SIG-M5 treated with dmso at 0.1 percent for 504 hours (cell line): ENCODE data around the gene ALG6.
"Not testable (repeated sequence)": the region's sequence is repeated elsewhere in the genome, so short reads cannot be mapped to it uniquely, and the experiment has no call there.

Experiments used
- DNase-seq: peaks from one replicate; lab custom pipeline; 2025; ENCODE audit not compliant: unreplicated experiment; lab: John Stamatoyannopoulos, UW

The ALG6 gene

DNA sequence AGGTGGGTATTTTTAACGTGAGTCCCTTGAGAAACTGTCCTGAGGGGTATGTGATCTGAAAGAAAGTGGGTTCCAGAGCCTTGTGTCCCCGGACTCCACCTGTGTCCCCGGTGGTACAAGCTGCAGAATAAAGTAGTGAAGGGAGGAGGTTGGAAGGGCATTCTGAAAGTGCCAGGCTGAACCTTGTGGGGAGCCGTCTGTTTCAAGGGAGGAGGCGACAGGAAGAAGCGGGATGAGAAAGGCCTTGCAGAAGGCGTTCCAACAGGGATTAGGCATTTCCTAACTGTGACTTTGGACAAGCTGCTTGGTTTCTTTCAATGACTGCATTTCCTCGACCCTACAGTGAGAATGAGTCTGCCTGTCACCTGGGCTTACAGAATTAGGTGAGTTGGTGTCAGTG, 39.3 kb upstream of the ALG6 start:
- no peak for DNase-seq

DNA sequence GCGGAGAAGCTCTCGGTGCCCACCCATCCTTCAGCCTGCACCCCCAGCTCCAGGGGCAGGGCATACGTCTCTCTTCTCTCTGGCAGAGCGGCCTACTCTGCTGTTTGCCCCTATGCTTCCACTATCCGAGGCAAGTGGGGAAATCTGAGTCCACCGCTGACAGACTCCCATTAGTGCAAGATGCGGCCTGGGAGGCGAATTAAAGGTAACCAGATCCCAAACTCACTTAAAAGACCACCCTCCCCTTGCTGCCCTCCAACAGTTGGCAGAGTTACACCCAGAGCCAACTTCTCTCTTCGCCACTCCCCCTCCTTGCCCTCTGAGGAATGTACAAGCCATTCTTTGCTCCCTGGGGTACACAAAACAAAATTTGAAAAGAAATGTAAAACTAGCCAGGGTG, 38.6 kb upstream of the ALG6 start:
- no peak for DNase-seq

DNA sequence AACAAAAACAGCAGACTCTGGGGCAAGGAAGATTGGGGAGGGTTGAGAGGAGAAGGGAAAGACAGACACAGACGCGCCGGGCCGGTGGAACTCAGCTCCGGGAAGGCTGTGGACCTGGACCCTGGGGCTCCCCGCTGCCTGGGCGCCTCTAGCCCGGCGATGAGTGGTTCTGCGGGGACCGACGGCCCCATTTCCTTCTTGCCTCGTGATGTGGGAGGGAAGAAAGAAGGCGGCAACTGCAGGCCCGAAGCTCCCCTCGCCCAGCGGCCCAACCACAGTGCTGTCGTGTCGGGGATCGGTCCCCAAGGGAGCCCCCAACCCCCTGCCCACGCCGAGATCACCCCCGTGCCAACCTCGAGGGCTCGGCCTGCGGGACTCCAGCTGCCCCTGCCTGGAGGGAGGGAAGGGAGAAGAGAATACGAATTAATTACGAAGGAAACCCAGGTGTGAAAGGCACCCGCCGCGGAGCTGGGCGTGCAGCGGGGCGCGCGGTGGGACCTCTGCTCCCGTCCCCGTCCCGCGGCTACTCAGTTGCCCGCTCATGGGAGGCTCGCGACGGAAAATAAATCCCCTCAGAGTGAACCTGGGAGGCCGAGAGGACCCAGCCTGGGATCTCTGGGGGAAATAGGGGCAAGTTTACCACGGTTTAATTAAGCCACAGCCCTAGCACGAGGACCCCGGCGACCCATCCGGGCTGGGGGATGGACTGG, 37.7 kb upstream of the ALG6 start:
- DNase-seq, result no peak

DNA sequence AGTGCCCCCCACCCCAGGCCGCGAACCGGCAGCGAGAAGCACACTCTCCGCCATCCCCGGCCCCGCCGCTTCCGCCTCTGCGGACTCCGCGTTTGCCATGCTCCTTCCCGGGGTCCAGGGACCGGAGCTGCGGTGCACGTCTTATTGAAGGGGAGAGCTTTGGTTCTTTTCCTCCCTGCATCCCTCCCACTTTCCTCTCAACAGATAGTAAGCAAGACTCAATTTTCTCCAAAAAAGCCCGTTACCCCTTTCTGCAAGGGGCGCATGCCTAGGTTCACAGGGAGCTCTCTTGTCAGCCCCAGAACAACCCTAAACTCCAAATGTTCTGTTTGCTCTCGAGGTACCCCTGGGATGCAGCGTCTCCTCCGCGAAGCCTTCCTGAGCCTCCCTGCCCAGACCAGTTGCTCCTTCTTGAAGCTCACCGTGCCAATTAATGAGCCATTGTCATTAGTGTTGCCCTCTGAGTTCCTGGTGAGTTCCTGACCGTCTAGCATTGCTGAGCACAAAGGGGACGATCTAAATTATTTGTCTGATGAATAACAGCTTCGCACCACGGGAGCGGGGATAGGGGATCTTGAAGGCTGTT, 37.0 kb upstream of the ALG6 start:
- no peak for DNase-seq

DNA sequence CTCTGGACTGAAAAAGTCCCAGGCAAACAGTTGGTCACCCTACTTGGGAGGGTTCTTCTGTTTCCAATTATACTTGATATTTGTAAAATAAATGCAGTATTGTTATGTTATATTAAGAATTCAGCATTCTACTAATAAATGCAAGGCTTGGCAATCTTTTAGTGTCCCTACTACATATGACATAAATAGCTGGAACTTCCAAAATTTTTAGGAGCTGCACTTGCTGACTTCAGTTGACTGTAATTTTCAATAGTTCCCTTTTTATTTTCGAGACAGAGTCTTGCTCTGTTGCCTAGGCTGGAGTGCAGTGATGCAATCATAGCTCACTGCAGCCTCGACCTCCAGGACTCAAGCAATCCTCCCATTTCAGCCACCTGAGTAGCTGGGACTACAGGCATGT, 25.0 kb upstream of the ALG6 start:
- peak; percentile 28 for DNase-seq

DNA sequence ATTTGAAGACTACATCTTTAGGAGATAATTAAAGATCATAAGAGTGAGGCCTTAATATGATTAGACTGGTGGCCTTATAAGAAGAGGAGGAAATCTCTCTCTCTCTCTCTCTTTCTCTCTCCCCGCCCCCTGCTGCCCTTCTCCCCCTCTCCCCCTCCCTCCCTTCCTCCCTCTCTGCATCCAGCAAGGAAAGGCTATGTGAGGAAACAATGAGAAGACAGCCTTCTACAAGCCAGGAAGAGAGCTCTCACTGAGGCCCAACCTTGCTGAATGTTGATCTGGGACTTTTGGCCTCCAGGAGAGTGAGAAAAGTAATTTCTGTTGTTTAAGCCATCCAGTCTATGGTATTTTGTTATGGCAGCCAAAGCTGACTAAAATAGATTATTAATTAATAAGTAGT, 23.5 kb upstream of the ALG6 start:
- DNase-seq, result no peak

DNA sequence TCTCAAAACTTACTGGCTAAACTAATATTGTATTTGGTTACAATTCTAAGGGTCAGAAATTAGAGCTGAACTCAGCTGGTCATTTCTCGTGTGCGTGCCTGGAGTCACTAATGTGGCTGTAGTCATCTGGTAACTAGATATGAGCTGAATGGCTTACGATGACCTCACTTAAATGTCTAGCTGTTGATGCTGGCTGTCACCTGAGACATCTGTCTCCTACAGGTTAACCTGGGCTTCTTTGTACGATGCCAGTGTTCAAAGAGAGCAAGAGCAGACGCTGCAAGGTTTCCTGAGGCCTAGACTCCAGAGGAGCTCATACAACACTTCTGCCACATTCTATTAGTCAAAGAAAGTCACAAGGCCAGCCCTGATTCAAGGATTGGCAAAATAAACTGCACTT, 17.1 kb upstream of the ALG6 start:
- DNase-seq, result no peak

DNA sequence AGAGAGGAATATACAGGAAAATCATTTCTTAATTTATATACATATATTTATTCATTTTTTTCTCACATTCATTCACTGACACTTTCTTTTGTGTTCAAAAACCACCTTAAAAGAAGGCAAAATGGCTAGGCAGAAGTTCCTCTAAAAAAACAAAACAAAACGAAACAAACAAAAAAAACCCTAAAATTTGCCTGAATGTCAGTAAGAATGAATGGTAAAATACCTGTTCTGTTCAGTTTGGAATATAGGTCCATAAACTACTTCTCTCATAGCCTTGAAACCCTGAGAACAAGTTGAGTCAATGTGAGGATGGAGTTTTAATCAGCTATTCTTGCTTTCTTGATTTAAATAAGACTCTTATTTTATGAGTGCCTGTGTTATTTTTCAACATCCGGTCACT, 14.7 kb upstream of the ALG6 start:
- no peak for DNase-seq

DNA sequence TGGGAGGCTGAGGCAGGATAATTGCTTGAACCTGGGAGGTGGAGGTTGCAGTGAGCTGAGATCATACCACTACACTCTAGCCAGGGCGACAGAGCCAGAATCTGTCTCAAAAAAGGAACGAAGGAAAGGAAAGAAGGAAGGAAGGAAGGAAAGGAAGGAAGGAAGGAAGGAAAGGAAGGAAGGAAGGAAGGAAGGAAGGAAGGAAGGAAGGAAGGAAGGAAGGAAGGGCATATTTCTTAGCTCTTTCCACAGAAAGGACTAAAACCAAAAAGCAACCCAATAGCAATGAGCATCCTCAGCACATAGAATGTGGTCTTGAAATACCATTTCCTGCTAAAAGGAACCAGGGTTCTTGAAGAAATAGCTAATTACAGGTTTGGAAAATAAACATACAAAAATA, 11.2 kb upstream of the ALG6 start:
- DNase-seq, result not testable (repeated sequence)

DNA sequence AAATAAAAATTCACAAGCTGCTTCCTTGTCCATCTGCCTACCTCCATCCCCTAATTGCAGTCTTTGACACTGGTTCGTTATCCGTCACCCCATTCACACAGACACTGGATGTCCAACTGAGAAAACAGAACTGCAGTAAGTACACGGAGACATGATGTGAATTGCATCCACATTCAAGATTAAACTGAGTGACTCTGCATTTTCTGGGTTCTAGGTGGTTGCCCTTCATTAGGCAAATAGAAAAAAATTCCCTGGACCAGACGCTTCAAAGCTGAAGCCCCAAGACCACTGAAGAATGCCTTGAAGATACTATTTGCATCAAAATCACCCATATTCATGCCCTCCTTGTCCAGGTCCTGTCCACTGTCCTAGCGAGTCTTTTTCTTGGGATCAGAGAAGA, 7.9 kb upstream of the ALG6 start:
- no peak for DNase-seq

DNA sequence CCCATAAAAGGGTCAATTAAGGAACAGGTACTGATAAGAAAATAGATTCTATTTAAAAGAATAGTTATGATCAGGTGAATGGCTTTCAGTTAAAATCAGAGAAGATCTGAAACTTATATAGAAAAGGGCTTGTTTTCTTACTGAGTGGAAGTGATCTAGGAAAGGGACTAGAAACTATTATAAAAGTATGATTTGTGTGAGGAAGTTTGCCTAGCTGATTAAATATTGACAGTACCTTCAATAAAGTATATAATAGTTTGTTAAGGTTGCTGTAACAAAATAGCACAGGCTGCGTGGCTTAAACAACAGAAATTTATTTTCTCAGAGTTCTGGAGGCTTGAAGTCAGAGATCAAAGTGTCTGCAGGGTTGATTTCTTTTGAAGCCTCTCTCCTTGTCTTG, 5.4 kb upstream of the ALG6 start:
- DNase-seq, result no peak

DNA sequence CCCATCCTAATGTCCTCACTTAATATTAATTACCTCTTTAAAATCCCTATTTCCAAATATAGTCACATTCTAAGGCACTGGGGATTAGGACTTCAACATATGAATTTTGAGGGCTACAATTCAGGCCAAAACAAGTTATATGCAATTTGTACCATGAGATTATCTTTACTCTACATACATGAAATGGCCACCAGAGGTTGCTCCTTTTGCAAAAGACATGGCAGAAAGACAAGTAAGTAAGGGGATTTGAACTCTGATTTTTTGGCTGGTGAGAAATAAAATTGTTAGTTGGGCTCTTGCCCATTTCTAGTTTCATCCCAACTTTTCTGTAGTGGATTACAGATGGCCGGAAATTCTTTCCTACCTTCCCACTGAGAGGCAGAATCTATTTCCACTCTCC, 4.8 kb upstream of the ALG6 start:
- no peak for DNase-seq

DNA sequence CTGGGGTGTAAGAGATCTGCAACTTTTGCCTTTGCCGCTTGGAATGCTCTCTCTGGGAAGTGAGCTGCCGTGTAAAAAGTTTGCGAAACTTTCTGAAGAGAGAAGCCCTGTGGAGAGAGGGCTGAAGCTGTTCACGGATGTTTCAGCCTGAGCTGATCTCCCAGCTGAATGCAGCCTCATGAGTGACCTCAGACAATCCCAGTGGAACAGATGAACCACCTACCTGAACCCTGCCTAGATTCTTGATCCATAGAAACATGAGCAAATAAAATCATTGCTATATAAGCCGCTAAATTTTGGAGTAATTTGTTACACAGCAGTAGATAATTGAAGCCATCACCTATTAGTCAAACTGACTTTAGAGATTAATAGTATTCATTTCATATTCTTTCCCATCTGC, 4.4 kb upstream of the ALG6 start:
- DNase-seq, result no peak

DNA sequence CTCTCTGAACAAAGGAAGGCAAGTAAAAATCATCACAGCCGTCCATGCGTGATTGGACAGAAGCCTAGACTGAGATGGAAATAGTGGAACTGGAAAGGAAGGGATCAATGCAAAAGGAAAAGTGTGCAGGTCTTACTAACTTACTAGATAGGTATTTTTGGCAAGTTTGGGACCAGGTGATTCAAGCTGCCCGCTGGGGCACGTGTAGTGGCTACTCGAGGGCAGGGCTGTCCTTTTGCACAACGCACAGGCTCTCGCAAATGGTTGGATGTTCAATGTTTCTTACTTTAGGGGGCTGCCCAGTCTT, 566 bp upstream of the ALG6 start:
- no peak for DNase-seq

DNA sequence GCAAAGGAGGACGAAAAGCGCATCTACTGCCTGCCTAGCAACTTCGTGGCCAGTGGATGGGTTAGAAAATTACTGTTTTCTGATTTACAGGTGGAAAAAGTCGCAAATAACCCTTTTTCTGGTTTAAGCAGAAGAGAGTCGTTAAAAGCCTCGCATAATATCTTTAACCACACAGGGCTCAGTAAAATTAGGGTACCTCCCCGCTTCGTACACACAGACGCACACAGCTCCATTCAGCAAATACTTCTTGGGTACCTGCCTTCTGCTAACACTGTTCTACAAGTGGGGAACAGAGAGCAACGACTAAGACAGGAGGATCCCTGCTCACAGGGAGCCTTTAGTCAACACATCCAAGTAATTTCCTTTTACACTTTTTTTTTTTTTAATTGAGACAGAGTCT, 704 bp downstream of the ALG6 start:
- peak; percentile 4 for DNase-seq

DNA sequence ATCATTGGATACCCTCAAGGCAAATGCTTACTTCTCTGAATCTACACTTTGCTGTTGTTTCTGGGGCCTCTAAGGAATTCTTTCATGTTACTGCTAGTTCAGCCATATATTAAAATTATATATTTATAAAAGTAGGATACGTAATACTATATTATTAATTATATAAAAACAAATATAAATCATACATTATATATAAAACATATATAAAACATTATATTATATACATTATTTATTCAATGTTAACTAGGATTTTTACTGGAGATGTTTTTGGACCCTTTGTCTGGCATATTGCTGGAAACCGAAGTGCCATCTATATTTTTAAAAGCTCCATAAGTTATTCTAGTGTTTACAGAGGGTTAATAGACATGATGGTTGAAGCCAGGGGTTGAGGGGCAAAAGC, 12.2 kb downstream of the ALG6 start:
- DNase-seq, result no peak

DNA sequence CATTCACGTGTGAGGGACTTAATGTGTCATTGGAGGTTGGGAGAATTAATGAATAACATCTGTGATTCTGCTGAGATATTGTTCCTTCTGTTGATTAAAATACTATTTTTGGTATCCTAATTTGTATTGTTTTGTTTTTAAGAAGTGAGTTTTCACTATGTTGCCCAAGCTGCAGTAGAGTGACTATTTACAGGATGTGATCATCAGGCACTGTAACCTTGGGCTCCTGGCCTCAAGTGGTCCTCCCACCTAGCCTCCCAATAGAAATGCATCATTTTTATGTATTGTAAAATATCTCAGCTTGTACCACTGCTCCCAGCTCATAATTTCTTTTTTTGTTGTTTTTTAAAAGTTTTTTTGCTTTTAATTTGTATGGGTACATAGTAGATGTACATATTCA, 14.3 kb downstream of the ALG6 start:
- no peak for DNase-seq

DNA sequence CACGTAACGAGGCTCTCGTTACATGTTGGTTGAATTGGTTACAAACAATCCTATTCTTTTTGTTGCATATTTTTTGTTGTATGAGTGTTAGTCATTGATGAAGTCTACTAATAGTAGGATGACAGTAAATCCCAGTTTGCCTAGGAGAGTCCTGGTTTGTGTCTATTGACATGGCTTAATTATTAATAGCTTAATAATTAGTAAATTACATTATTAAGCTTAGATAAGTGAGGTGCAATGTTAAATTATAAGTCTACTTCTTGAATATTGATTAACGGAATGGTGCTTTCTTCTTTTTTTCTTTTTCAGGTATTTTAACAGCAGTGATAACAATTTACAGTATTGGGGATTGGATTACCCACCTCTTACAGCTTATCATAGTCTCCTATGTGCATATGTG, 34.5 kb downstream of the ALG6 start:
- DNase-seq, result no peak

DNA sequence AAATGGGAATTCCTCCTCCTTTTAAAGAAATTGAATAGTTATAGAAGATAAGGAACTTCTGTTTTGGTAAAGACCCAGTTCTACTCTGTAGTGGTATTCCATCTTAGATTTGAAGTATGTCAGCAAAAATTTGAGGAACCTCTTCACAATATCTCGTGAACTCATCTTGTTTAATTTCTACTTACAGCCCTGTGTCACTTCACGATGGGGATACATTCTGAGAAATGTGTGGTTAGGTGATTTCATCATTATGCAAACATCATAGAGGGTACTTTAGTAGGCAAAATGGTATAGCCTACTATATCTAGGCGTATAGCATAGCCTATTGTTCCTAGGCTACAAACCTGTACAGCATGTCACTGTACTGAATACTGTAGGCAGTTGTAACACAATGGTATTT, 36.0 kb downstream of the ALG6 start:
- peak; percentile 54 for DNase-seq

DNA sequence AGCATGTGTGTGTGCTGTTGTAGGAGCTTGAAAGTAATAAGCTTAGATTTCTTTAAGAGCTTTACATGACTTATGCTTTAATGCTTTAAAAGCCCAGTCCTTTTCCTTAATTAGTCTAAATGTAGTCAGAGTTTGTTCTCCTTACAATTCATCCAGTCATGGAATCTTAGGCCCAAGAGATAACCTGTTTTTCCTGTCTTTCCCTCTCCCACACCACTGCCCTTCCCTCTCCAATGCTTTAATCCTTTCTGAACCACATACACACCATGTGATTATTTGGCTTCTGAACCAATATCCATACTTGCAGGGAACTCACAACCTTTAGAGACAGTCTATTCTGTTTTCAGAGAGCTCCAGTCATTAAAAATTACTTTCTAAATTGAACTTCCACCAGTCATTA, 37.6 kb downstream of the ALG6 start:
- DNase-seq, result no peak

DNA sequence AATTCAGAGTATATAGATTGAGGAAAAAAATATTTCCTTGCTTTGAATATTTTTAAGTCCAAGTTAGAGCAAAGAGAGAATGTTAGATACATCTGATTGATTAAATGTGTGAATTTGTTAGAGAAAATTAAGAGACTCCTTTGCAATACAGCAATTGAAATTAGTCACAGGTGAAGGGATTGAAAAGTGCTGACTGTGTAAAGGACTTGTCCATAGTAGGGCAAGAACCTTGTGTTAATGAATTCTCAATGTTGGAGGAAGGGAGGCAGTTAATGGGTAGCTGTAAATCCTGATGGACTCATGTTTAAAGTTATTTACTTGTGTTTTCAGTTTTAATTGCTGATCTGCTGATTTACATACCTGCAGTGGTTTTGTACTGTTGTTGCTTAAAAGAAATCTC, 38.6 kb downstream of the ALG6 start:
- no peak for DNase-seq

DNA sequence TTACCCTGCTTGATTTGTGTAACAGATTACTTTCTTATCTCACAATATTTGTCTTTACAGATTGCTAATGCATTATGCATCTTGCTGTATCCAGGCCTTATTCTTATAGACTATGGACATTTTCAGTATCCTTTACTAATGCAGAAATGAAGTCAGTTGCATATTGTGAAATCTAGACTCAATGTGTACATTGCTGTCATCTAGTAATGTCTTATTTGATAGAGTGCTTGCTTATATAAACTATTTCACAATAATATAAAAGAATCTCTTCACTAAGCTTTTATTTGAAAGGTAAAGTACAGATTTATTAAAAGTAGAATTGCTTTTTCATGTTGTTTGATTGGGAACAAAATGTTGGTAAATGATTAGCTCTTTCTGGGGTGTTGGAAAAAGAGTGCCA, 39.6 kb downstream of the ALG6 start:
- DNase-seq, result no peak

DNA sequence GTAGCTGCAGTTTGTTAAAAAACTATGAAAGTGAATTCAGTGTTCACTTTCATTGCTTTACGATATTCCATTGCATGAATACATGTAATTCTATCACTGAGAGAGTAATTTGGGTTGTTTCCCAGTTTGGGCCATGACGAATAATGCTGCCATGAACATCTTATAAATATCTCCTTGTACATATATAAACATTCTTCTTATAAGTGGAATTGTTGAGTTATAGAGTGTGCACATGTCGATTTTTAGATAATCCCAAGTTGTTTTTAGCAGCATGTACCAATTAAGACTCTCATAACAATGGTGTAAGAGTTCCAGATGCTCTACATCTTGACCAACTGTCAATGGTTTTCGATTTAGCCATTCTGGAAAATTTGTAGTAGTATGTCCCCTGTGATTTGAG, 40.9 kb downstream of the ALG6 start:
- DNase-seq, result no peak

DNA sequence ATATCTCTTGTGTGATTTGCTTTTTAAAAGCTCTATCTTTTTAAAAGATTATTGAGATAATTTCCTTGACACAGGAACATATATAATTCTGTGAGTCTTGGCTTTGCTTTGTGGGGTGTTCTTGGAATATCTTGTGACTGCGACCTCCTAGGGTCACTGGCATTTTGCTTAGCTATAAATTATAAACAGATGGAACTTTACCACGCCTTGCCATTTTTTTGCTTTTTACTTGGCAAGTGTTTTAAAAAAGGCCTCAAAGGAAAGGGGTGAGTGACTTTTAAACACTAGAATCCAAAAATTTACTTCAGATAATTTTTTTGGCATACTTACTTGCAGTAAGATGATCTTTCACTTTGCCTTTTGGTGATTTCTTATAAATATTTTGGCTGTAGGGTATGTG, 43.6 kb downstream of the ALG6 start:
- no peak for DNase-seq
